Activated T-helper 2 cell treated with anti-CD3 and anti-CD28 coated beads, Interferon-gamma antibody, Interleukin-2, Interleukin-4, amounts not matched to agents 10 μg/mL and 5 μg/mL and 100 μg/mL, durations not matched to agents 14 hours and 24 hours and 36 hours (primary cell): ENCODE measurements around the gene PRRC2A. TPM values are rescaled to one million over a fixed set of nuclear protein-coding genes. Genes with fewer than 3 reads are reported as not detected.

Experiments
- DNase-seq: peaks from one replicate; pipeline ENCODE4 v3.0.0; 2021; ENCODE audit warnings: low spot score
- H3K27ac Mint-ChIP-seq: one replicate; pipeline ENCODE4 v1.8.0; 2021; ENCODE audit warnings: mixed read lengths
- H3K27me3 Mint-ChIP-seq: one replicate; pipeline ENCODE4 v1.8.0; 2021; ENCODE audit warnings: low read depth, mixed read lengths
- H3K36me3 Mint-ChIP-seq: one replicate; pipeline ENCODE4 v1.8.0; 2021; ENCODE audit warnings: low read depth, mixed read lengths
- H3K4me1 Mint-ChIP-seq: one replicate; pipeline ENCODE4 v1.8.0; 2021; ENCODE audit warnings: low read depth, mixed read lengths
- H3K4me3 Mint-ChIP-seq: one replicate; pipeline ENCODE4 v1.8.0; 2021; ENCODE audit warnings: low read depth, mild to moderate bottlenecking, moderate library complexity, mixed read lengths
- H3K9me3 Mint-ChIP-seq: one replicate; pipeline ENCODE4 v1.8.0; 2021; ENCODE audit warnings: mixed read lengths
- intact Hi-C: fragments of 100-400 bp; cut with micrococcal nuclease; formaldehyde crosslinking; loops from one replicate; pipeline ENCODE4 v1.15.1; 2023
- total RNA-seq: library from RNA; stranded (reverse); gene quantifications from 2 replicates; pipeline ENCODE4 v1.2.3, GENCODE V29; 2022

Gene PRRC2A
- total RNA-seq, 1 donor from 2014 or later, result 304 TPM

DNA sequence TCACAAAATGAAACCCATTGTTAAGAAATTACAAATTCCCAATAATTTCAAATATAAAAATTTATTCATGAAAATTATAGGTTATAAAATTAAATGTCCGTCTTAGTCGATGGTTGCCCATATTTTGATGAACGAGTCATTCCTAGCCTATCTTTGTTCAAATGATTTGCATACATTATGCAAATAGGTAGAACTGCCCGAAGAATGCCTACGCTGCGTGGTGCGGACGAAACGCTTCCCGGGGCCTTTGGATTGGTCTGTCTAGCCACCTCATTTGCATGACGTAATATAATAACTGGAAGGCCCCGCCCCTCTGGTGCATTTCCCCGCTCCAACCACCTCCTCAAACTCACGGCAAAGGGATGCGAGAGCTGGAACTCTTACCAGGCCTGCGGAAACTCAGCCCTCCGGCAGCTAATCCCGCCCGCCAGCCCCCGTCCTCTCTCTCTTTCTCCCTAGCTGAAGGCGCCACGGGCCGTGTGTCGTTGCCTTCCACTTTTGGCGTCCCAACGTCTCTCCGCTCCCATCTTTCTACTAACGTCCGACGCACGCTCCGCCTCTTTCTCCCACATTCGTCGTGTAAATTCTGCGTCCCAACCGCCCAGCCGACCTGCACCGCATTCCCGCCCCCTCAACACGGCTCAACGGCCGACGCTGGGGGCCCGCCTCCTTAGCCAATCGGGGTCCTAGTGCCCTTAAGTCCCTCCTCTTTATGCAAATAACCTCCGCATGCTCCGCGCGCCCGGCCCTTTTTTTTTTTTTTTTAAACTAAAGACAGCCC is 520 bp upstream of the PRRC2A start:
- DNase-seq, result peak; percentile 98
- intact Hi-C loops, result loop anchor here (1.0 to 2.0 kb wide), 6 partner anchors 32 to 243 kb away; partner anchors contain the start of genes BAG6, DDX39B and NFKBIL1
- Mint-ChIP-seq H3K36me3 (peaks cover 44% of the 10 kb centered on the region), H3K9me3 (no peaks in the 10 kb centered on the region), H3K27ac (peak overlapping the region; percentile 94), H3K4me3 (peak overlapping the region; percentile 81), H3K27me3 (no peaks in the 10 kb centered on the region), H3K4me1 (peaks cover 39% of the 10 kb centered on the region)

DNA sequence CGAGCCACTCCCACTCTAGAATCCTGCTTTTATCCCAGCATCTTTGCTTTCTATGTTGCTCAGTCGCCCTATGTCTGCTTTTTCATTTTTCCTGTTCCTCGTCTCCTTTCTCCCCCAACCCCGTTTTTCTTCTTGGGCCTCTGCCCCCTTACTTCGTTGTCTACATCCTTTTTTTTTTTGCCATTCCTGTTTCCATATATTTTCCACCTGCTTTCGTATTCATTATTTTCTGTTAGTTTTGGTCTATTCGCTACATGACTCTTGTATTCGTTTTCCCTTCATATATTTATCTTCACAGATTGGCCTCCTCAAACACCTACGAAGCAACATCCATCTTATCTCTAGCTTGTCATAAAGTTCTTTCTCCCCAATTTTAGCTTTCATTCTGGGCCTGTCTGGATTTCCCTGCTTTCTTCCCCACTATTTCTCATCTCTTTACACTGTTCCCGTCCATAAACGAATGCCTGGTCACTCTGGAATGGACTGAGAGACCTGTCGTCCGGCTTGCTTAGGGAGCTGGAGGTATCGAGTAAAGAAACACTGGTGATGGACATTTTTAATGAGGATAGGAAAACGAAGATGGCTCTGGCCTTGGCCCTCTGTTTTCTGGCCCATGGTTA is 915 bp downstream of the PRRC2A start:
- intact Hi-C loops, result loop anchor here (2.0 kb wide), 1 partner anchor 117 kb away; no protein-coding TSS in a partner anchor
- Mint-ChIP-seq H3K9me3 (no peaks in the 10 kb centered on the region), H3K4me3 (peak overlapping the region; percentile 94), H3K36me3 (peaks cover 58% of the 10 kb centered on the region), H3K4me1 (peaks cover 25% of the 10 kb centered on the region), H3K27me3 (no peaks in the 10 kb centered on the region), H3K27ac (peak overlapping the region; percentile 93)
- no peak for DNase-seq

DNA sequence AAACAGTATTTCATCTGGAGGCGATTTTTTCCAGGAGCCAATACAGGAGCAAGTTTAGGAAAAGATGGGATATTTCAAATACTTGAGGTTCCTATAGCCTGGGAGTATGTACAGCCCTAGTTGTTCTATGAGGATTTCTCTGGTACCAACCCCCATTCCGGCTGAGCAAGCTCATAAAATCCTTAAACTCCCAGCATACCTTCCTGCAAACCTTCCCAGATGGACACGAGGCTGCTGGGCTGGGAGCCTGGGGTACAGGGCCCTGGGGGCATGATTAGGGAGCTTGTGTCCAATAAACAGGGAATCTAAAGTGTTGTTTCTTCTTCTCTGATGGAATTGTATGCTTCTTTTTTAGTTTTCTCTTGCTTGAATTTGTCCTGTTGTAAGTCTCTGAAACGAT is 1.5 kb downstream of the PRRC2A start:
- Mint-ChIP-seq H3K27ac (peak overlapping the region; percentile 93), H3K4me1 (peaks cover 22% of the 10 kb centered on the region), H3K4me3 (peak overlapping the region; percentile 94), H3K36me3 (peaks cover 59% of the 10 kb centered on the region), H3K9me3 (no peaks in the 10 kb centered on the region), H3K27me3 (no peaks in the 10 kb centered on the region)
- DNase-seq, result no peak
- intact Hi-C loops, result loop anchor here (2.0 kb wide), 1 partner anchor 117 kb away; no protein-coding TSS in a partner anchor

DNA sequence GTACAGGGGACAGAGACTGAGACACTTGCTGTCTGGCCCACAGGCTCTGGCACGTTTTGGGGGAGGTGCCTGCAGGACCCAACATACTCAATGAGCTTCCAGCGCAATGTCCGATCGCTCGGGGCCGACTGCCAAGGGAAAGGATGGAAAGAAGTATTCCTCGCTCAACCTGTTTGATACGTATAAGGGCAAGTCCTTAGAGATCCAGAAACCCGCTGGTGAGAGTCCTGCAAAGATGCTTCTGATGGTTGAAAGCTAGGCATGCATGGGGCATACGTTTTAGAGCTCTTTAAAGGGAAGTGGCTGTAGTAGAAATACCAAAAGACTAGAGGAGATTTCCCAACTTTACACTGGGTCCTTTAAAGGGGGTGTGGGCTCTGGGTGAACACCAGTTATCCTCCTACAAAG is 2.2 kb downstream of the PRRC2A start:
- no peak for DNase-seq
- Mint-ChIP-seq H3K27ac (peak overlapping the region; percentile 93), H3K9me3 (no peaks in the 10 kb centered on the region), H3K36me3 (peaks cover 66% of the 10 kb centered on the region), H3K4me3 (peak overlapping the region; percentile 94), H3K4me1 (peaks cover 26% of the 10 kb centered on the region), H3K27me3 (no peaks in the 10 kb centered on the region)
- intact Hi-C loops, result no loop called here

DNA sequence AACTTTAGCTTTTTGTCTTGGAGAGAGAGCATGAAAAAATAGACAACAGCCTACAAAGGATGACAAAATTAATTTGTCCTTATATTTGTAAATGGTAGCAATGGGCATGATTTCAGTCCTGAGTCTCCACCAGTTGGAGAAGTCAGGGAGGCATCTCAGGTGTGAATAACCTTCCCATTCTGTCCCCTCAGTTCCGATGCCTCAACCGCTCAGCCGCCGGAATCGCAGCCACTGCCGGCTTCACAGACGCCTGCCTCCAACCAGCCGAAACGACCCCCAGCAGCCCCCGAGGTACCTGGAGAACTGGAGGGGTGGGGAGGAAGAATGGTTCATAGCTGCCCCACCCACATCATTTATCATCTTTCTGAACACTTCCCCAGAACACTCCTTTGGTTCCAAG is 3.6 kb downstream of the PRRC2A start:
- Mint-ChIP-seq H3K27ac (no peak overlapping the region), H3K4me3 (no peak overlapping the region), H3K27me3 (no peaks in the 10 kb centered on the region), H3K4me1 (peaks cover 26% of the 10 kb centered on the region), H3K9me3 (no peaks in the 10 kb centered on the region), H3K36me3 (peaks cover 77% of the 10 kb centered on the region)
- intact Hi-C loops, result no loop called here
- no peak for DNase-seq

DNA sequence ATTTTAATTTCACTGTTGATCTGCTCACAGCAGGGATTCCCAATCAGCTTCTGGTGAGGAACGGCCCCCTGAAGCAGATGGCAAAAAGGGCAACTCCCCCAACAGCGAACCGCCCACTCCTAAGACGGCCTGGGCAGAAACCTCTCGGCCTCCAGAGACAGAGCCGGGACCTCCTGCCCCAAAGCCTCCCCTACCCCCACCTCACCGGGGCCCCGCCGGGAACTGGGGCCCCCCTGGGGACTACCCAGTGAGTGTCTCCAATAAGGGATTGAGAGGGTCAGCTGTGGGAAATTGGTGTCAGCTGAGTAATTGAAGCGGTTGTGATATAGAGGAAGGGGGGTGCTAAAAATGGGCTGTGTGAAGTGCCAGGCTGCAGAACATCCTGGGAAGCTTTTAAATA is 6.4 kb downstream of the PRRC2A start:
- H3K27me3 Mint-ChIP-seq, result no peaks in the 10 kb centered on the region
- intact Hi-C loops, result no loop called here

DNA sequence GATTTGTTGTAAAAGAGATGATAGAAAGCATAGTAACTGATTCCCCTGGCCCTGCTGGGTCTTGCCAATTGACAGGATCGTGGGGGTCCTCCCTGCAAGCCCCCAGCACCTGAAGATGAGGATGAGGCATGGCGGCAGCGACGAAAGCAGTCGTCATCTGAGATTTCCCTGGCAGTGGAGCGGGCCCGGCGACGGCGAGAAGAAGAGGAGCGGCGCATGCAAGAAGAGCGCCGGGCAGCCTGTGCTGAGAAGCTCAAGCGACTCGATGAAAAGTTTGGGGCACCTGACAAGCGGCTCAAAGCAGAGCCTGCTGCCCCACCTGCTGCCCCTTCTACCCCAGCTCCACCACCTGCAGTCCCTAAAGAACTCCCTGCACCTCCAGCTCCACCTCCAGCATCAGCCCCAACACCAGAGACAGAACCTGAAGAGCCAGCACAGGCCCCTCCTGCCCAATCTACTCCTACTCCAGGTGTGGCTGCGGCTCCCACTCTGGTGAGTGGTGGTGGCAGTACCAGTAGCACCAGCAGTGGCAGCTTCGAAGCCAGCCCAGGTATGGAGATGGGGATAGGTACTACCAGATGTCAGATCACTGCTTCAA is 7.3 kb downstream of the PRRC2A start:
- DNase-seq, result no peak
- Mint-ChIP-seq H3K36me3 (peaks cover 91% of the 10 kb centered on the region), H3K4me3 (no peak overlapping the region), H3K9me3 (no peaks in the 10 kb centered on the region), H3K27me3 (no peaks in the 10 kb centered on the region), H3K4me1 (peaks cover 10% of the 10 kb centered on the region), H3K27ac (no peak overlapping the region)
- intact Hi-C loops, result no loop called here

More for the DNA sequence above, 6.4 kb downstream of the PRRC2A start:
- no peak for DNase-seq
- H3K4me3 Mint-ChIP-seq, result no peak overlapping the region
- H3K9me3 Mint-ChIP-seq, result no peaks in the 10 kb centered on the region
- H3K4me1 Mint-ChIP-seq, result peaks cover 19% of the 10 kb centered on the region
- H3K27ac Mint-ChIP-seq, result no peak overlapping the region
- peaks cover 93% of the 10 kb centered on the region for H3K36me3 Mint-ChIP-seq

DNA sequence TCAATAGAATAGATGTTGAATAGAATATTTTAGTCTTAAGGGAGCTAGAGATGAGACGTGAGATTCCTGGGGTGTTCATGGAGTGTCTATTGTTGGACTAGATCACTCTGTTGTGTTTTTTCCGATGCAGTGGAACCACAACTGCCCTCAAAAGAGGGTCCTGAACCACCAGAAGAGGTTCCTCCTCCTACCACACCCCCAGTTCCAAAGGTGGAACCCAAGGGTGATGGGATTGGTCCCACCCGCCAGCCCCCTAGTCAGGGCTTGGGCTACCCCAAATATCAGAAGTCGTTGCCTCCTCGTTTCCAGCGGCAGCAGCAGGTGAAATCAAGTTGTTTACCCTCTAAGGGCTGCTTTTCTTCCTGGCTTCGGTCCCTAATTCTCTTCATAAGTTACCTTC is 8.5 kb downstream of the PRRC2A start:
- Mint-ChIP-seq H3K9me3 (no peaks in the 10 kb centered on the region), H3K36me3 (peaks cover 92% of the 10 kb centered on the region), H3K27me3 (no peaks in the 10 kb centered on the region), H3K27ac (no peak overlapping the region), H3K4me3 (no peak overlapping the region), H3K4me1 (peaks cover 7% of the 10 kb centered on the region)
- no peak for DNase-seq
- intact Hi-C loops, result no loop called here

DNA sequence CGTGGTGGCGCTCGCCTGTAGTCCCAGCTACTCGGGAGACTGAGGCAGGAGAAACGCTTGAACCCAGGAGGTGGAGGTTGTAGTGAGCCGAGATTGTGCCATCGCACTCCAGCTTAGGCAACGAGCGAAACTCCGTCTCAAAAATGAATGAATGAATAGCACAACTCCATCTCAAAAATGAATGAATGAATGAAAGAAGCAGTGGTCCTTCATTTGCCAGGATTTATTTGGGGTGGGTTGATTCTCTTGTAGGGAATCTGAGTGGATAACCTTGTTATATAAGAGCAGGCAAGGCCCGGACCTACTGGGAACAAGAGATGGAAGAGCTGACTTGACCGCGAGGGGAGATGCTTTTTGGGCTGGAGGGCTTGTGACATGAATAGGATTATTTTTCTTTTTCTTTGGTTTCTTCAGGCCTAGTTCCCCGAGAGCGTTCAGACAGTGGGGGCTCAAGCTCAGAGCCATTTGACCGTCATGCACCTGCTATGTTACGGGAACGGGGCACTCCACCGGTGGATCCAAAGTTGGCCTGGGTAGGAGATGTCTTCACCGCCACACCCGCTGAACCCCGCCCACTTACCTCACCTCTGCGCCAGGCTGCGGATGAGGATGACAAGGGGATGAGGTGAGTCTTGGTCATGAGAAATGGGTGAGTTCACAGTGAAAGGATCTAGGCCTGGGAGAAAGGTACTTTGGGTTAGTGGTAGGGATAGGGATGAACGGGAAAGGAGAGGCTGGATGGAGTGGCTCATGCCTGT is 9.8 kb downstream of the PRRC2A start:
- H3K4me1 Mint-ChIP-seq, result peaks cover 7% of the 10 kb centered on the region
- DNase-seq, result no peak
- H3K27me3 Mint-ChIP-seq, result no peaks in the 10 kb centered on the region
- H3K9me3 Mint-ChIP-seq, result no peaks in the 10 kb centered on the region
- intact Hi-C loops, result no loop called here
- no peak overlapping the region for H3K4me3 Mint-ChIP-seq
- H3K27ac Mint-ChIP-seq, result no peak overlapping the region
- H3K36me3 Mint-ChIP-seq, result peaks cover 94% of the 10 kb centered on the region

DNA sequence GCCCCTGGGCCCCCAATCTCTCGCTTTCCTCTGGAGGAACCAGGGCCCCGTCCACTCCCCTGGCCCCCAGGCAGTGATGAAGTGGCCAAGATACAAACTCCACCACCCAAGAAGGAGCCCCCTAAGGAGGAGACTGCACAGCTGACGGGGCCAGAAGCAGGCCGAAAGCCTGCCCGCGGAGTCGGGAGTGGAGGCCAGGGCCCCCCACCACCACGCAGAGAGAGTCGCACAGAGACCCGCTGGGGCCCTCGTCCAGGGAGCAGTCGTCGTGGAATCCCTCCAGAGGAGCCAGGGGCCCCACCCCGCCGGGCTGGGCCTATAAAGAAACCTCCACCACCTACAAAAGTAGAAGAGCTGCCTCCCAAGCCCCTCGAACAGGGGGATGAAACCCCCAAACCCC is 10.7 kb downstream of the PRRC2A start:
- DNase-seq, result no peak
- peaks cover 7% of the 10 kb centered on the region for H3K4me1 Mint-ChIP-seq

DNA sequence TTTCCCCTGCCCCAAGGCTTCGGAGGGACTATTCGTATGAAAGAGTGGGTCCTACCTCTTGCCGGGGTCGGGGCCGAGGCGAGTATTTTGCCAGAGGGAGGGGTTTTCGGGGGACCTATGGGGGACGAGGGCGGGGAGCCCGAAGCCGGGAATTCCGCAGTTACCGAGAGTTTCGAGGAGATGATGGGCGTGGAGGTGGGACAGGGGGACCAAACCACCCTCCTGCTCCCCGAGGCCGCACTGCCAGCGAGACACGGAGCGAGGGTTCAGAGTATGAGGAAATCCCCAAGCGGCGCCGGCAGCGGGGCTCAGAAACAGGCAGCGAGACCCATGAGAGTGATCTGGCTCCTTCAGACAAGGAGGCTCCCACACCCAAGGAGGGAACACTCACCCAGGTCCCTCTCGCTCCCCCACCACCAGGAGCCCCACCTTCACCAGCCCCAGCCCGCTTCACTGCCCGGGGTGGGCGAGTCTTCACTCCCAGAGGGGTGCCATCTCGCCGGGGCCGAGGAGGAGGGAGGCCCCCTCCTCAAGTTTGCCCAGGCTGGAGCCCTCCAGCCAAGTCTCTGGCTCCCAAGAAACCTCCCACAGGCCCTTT is 11.3 kb downstream of the PRRC2A start:
- no peak for DNase-seq
- peaks cover 4% of the 10 kb centered on the region for H3K4me1 Mint-ChIP-seq
- H3K9me3 Mint-ChIP-seq, result no peaks in the 10 kb centered on the region
- peaks cover 94% of the 10 kb centered on the region for H3K36me3 Mint-ChIP-seq
- H3K4me3 Mint-ChIP-seq, result no peak overlapping the region
- intact Hi-C loops, result no loop called here
- H3K27me3 Mint-ChIP-seq, result no peaks in the 10 kb centered on the region
- no peak overlapping the region for H3K27ac Mint-ChIP-seq

More for the DNA sequence above, 10.7 kb downstream of the PRRC2A start:
- Mint-ChIP-seq H3K4me3 (no peak overlapping the region), H3K27ac (no peak overlapping the region), H3K9me3 (no peaks in the 10 kb centered on the region), H3K36me3 (peaks cover 94% of the 10 kb centered on the region), H3K27me3 (no peaks in the 10 kb centered on the region)
- intact Hi-C loops, result no loop called here

DNA sequence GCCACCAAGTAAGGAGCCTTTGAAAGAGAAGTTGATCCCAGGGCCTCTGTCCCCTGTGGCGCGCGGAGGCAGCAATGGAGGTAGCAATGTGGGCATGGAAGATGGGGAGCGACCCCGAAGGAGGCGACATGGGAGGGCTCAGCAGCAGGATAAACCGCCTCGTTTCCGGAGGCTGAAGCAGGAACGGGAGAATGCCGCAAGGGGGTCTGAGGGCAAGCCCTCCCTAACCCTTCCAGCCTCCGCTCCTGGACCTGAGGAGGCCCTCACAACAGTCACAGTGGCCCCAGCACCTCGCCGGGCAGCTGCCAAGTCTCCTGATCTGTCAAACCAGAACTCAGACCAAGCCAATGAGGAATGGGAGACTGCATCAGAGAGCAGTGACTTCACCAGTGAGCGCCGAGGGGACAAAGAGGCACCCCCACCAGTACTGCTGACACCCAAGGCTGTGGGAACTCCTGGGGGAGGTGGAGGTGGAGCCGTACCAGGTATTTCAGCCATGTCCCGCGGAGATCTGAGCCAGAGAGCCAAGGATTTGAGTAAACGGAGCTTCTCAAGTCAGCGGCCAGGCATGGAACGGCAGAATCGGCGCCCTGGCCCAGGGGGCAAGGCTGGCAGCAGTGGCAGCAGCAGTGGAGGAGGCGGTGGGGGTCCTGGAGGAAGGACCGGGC is 11.9 kb downstream of the PRRC2A start:
- Mint-ChIP-seq H3K27ac (no peak overlapping the region), H3K4me1 (peaks cover under 1% of the 10 kb centered on the region)

More for the DNA sequence above, 11.9 kb downstream of the PRRC2A start:
- DNase-seq, result no peak
- H3K4me3 Mint-ChIP-seq, result no peak overlapping the region
- intact Hi-C loops, result no loop called here
- no peaks in the 10 kb centered on the region for H3K9me3 Mint-ChIP-seq
- H3K36me3 Mint-ChIP-seq, result peaks cover 95% of the 10 kb centered on the region
- no peaks in the 10 kb centered on the region for H3K27me3 Mint-ChIP-seq
